CD4-positive, alpha-beta T cell treated with Interferon alpha-2 for 1 hour (primary cell): ENCODE data around the gene CLK3.
"Not testable (repeated sequence)": the region's sequence is repeated elsewhere in the genome, so short reads cannot be mapped to it uniquely, and the experiment has no call there.

Experiments
- DNase-seq, 2 donors: peaks; one replicate each; pipeline ENCODE4 v3.0.0-alpha.2; 2020 to 2022

The CLK3 gene

GRCh38 chr15:74646480-74646879 is 30.8 kb downstream of the CLK3 start:
- no peak for DNase-seq

DNA sequence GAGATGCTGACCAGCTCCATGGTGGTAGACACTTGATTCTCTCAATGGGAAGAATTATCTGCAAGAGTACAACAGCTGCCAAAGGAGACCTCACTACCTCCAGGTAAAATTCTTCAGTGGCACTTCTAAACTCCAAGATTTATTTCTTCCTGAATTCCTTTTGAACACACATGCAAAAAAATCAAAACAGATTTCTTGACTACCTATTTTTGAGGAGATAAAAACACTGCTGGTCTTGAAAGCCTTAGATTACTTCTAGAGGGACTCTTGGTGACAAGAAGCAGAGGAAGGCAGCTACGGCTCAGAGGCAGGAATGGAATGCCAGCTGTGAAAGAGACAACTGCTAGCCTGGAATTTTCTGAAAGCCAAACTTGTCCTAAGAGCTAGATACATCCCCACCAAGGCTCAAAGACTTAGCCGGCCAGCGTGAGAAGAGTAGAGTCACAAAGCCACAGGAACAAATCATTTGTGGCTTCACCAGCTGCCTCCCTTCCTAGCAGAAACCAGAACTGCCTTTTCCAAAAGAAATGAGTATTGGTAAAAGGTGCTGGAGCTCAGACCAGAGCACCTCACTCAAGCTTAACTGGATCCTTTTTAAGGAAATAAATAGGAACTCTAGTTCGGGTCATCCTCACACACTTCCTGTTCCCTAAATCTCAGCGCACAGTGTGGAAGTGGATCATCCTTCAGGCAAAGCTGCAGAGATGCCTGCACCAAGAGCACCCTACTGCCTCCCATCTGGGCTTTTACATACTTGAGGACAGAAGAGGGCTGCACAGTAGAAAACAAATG is 32.6 kb downstream of the CLK3 start:
- no peak for DNase-seq

DNA sequence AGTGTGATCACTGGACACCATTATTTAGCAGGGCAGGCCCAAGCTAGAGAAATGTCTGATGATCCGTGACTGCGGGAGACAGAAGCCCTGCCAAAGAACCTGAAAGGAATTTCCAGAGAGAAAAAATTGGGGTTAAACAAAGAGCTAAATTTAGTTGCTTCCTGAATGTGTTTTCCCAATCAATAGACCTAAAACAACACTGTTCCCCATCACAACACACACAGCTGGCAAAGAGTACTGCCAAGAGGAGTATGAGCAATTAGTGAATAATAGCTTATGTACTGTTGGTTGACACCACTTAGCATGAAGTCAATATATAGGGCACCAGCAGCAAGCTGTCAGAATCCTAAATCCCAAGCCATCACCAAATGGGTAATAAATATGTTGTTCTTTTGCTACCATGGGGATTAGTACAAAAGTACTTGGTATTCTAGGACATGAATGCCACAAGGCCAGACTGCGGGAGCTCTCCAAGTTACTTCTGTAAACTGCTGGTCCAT is 35.7 kb downstream of the CLK3 start:
- DNase-seq = no peak

GRCh38 chr15:74653426-74654102 is 37.9 kb downstream of the CLK3 start:
- no peak for DNase-seq

DNA sequence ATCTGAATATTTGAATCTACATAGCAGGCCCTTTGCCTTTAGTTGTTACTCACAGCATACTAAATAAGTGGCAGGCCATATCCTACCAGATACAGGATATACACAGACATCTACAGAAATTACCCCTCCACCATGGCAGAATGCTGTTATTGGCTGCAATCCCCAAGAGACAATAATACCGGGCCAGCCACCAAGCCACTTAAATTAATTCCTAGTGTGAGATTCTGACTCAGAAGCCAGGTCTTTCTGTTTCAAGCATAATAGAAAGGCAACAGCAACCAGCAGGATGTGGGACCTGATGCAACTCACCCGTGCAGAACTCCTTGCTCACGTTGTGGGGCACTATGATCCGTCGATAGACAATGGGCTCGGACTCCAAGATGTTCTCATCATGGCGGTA is 39.8 kb downstream of the CLK3 start:
- DNase-seq = no peak

GRCh38 chr15:74656935-74657535 is 41.4 kb downstream of the CLK3 start:
- no peak for DNase-seq

GRCh38 chr15:74657846-74658245 is 42.2 kb downstream of the CLK3 start:
- DNase-seq = no peak

GRCh38 chr15:74661280-74661679 is 45.6 kb downstream of the CLK3 start:
- not testable (repeated sequence) for DNase-seq

- no peak for DNase-seq
Observed at GRCh38 chr15:74662064-74662860, 46.6 kb downstream of the CLK3 start.

- no peak for DNase-seq
Observed at GRCh38 chr15:74663303-74664027, 47.8 kb downstream of the CLK3 start.

DNA sequence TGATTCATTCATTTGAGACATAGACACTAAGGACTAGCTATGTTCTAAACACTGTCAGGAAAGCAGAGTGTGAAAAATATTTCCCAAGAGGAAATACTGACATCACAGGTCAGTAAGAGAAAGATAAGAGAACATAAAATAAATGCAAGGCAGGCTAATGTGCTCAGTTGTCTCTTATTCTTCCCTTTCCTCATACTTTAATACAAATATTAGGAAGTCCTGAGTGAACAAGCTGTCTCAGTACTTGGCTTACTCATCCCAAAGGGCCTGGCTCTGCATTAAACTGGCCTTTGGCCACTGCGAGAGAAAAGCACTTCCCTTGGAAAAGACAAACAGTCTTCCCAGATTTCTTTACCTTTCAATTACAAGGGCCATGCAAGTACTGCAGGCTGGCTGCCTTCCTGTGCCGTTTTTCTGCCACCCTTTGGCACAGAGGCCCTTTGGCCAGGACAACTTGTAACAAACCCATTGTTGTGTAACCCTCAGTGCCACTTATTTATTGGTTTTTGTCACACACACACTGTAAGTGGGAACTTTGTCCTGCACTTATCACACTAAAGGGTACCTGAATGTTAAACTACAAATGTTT is 48.5 kb downstream of the CLK3 start:
- DNase-seq = no peak

DNA sequence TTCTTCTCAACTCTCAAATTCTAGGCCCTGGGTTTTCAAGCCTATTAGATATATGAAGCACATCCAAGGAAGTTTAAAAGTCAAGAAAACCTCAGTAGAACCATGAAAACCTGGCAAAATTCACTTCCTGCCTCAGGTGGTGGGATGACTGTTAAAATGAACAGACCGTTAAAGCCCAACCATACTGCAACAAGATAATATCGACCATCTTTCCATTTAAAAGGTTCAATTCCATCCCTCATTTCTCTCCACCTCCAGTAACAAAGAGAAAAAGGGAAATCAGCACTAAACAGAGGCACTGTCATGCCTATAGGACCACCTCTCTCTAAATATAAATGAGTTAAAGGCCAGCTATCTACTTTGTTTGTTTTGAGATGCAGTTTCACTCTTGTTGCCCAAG is 49.0 kb downstream of the CLK3 start:
- no peak for DNase-seq

DNA sequence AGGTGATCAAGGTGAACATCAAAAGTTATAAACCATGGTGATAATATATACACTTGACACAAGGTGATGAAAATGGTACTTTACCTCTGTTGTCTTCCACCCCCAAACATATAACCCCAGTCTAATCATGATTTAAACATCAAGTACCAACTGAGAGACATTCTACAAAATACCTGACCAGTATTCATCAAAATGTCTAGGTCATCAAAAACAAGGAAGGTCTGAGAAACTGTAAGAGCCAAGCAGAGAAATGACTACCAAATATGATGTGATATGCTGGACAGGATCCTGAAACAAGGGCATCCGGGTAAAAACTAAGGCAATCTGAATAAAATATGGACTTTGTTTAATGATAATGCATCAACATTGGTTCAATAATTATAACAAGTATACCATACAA is 52.3 kb downstream of the CLK3 start:
- DNase-seq = no peak

DNA sequence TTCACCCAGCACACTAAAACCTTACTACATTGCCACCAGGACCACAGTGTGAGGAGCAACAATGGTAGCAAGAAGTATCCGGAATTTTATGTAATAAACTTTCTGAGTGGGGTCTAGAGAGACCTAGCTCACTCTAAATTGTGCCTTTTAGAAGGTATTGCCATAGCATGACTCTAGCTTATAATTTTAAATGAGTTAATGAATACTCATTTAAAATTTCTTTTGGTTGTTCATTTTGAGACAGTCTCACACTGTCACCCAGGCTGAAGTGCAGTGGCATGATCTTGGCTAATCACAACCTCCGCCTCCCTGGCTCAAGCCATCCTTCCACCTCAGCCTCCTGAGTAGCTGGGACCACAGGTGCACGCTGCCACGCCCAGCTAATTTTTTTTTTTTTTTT is 54.0 kb downstream of the CLK3 start:
- no peak for DNase-seq

GRCh38 chr15:74674161-74674560 is 58.5 kb downstream of the CLK3 start:
- DNase-seq = no peak

DNA sequence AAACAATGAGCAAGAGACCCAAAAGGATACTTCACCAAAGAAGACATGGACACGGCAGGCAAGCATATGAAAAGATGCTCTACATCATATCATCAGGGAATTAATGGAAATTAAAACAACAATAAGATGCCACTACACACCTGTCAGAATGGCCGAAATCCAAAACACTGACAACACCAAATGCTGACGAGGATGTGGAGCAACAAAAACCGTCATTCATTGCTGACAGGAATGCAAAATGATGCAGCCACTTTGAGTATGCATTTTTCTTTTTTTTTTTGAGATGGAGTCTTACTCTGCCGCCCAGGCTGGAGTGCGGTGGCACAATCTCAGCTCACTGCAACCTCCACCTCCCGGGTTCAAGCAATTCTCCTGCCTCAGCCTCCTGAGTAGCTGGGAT is 61.2 kb downstream of the CLK3 start:
- no peak for DNase-seq
